Gastrocnemius medialis (tissue), 4 donors: ENCODE data around the gene NRCAM. TPM values are rescaled to one million over a fixed set of nuclear protein-coding genes. Genes with fewer than 3 reads are reported as not detected.

ENCODE experiments used
- ATAC-seq, 2 donors: fragments of 150-250 bp; one replicate each; pipeline ENCODE4 v1.9.1; 2016
- DNase-seq, 2 donors: peaks; one replicate each; pipeline ENCODE4 v3.0.0-alpha.2; 2019
- H3K27ac ChIP-seq, 4 donors: fragments of 200-600 bp; sonication (generic); 1 replicate in 1 of 4; 2 replicates in 3 of 4; pipeline ENCODE4 v1.5.1; 2016 to 2018; ENCODE audit warnings: mild to moderate bottlenecking in 2 of 4, moderate library complexity in 1 of 4
- H3K27me3 ChIP-seq, 3 donors: fragments of 200-600 bp; sonication (generic) in 2 of 3; 1 replicate in 1 of 3; 2 replicates in 2 of 3; pipeline versions ENCODE4 v1.5.1 to v1.6.0; 2016 to 2019; ENCODE audit warnings: mild to moderate bottlenecking in 1 of 3, moderate library complexity in 1 of 3
- H3K36me3 ChIP-seq, 2 donors: fragments of 200-600 bp; sonication (generic) in 1 of 2; one replicate each; pipeline ENCODE4 v1.5.1; 2017 to 2018
- H3K4me1 ChIP-seq, 2 donors: fragments of 200-600 bp; sonication (generic) in 1 of 2; one replicate each; pipeline ENCODE4 v1.5.1; 2016 to 2017; ENCODE audit warnings: mild to moderate bottlenecking in 2 of 2
- H3K4me3 ChIP-seq, 4 donors: fragments of 200-600 bp; sonication (generic) in 3 of 4; 1 replicate in 1 of 4; 2 replicates in 3 of 4; pipeline ENCODE4 v1.5.1; 2016 to 2019; ENCODE audit warnings: mild to moderate bottlenecking in 2 of 4
- H3K9me3 ChIP-seq, 3 donors: fragments of 200-600 bp; sonication (generic) in 2 of 3; 1 replicate in 1 of 3; 2 replicates in 2 of 3; pipeline ENCODE4 v1.5.1; 2016 to 2019
- CTCF ChIP-seq, 5 experiments: fragments of 450-650 bp in 3 of 5; fragments of 200-600 bp in 2 of 5; sonication (generic) in 2 of 5; IDR thresholded peaks in 4 of 5; conservative IDR thresholded peaks in 1 of 5; 1 replicate in 4 of 5; 2 replicates in 1 of 5; pipeline ENCODE4 v1.5.1; 2016 to 2019; ENCODE audit warnings: antibody characterized with exemption in 5 of 5, mild to moderate bottlenecking in 3 of 5, moderate library complexity in 3 of 5
- POLR2A ChIP-seq, 2 donors: fragments of 450-650 bp; IDR thresholded peaks; one replicate each; pipeline ENCODE4 v1.6.1; 2017; ENCODE audit warnings: antibody characterized with exemption in 2 of 2, mild to moderate bottlenecking in 2 of 2, moderate library complexity in 2 of 2
- in situ Hi-C, 4 donors: fragments of 200-750 bp; cut with MboI; loops; one replicate each; pipeline versions ENCODE4 v1.15.0 to v1.8.0; 2017; ENCODE audit warnings: low sequenced_read_pairs in 4 of 4
- intact Hi-C: fragments of 100-400 bp; cut with DNase I; formaldehyde crosslinking; loops from one replicate; pipeline ENCODE4 v1.15.1; 2023; ENCODE audit warnings: low total_unique reads
- total RNA-seq, 4 donors: library from RNA; depleted of rRNA; stranded (reverse); fragments of >200 nt; gene quantifications; one replicate each; pipeline versions ENCODE4 v1.1.0 to v1.2.3, GENCODE V29; 2016

Gene NRCAM
- total RNA-seq, 4 donors from 2014 or later = 0.18 to 0.31 (median 0.23) TPM; not detected in 1

GRCh38 chr7:108235451-108236061 is 220.7 kb downstream of the NRCAM start:
- Histone ChIP-seq H3K36me3 (no peaks in the 10 kb centered on the region), H3K4me1 (peaks cover 0 to 3% of the 10 kb centered on the region in 2 donors), H3K4me3 (no peak overlapping the region), H3K27me3 (no peaks in the 10 kb centered on the region), H3K27ac (no peak overlapping the region), H3K9me3 (no peaks in the 10 kb centered on the region)
- intact Hi-C loops (no loop called here), in situ Hi-C loops (no loop called here)
- DNase-seq (no peak), ATAC-seq (no peak)
- no peak for TF ChIP-seq POLR2A (IDR thresholded peaks at IDR 0.05)
- no peak for TF ChIP-seq CTCF (IDR thresholded peaks at IDR 0.05 in 4 of 5, conservative IDR thresholded peaks at IDR 0.05 in 1 of 5)

- TF ChIP-seq CTCF (IDR thresholded peaks at IDR 0.05 in 4 of 5, conservative IDR thresholded peaks at IDR 0.05 in 1 of 5) (no peak), POLR2A (IDR thresholded peaks at IDR 0.05) (no peak)
- H3K27me3 ChIP-seq = no peaks in the 10 kb centered on the region
- intact Hi-C loops (no loop called here), in situ Hi-C loops (no loop called here)
- no peaks in the 10 kb centered on the region for H3K36me3 ChIP-seq
- peaks cover 0 to 3% of the 10 kb centered on the region in 2 donors for H3K4me1 ChIP-seq
- H3K9me3 ChIP-seq = no peaks in the 10 kb centered on the region
- ATAC-seq (no peak), DNase-seq (no peak)
- H3K27ac ChIP-seq = no peak overlapping the region
- no peak overlapping the region for H3K4me3 ChIP-seq
These were observed 221.2 kb downstream of the NRCAM start for GRCh38 chr7:108234971-108235450.

- Histone ChIP-seq H3K4me3 (no peak overlapping the region), H3K9me3 (no peaks in the 10 kb centered on the region), H3K36me3 (no peaks in the 10 kb centered on the region), H3K27me3 (no peaks in the 10 kb centered on the region), H3K4me1 (peaks cover 0 to 3% of the 10 kb centered on the region in 2 donors), H3K27ac (no peak overlapping the region)
- DNase-seq (no peak), ATAC-seq (no peak)
- no peak for TF ChIP-seq POLR2A (IDR thresholded peaks at IDR 0.05)
- TF ChIP-seq CTCF (IDR thresholded peaks at IDR 0.05 in 4 of 5, conservative IDR thresholded peaks at IDR 0.05 in 1 of 5) = no peak
- intact Hi-C loops = no loop called here
- in situ Hi-C loops = no loop called here
These were observed 222.0 kb downstream of the NRCAM start for GRCh38 chr7:108234281-108234680.

DNA sequence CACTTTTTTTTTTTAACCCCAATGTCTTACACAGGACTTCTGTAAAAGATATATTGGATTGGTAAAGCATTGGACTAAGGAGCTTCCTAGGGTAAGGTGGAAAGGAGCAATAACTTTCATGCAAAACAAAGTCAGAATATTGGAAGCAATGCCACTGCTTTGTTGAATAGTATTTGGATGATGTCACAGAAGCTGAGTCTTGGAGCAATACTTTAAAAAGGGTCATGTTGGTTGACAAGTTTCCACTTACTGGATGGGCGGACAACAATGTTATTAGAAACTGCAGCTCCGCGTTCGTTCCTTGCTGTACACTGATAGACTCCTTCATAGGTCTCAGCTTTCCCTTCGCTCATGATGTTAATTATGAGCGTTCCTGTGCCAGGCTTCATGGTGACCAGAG is 224.2 kb downstream of the NRCAM start:
- intact Hi-C loops (no loop called here), in situ Hi-C loops (no loop called here)
- ATAC-seq (no peak), DNase-seq (no peak)
- Histone ChIP-seq H3K4me1 (peaks cover 0 to 2% of the 10 kb centered on the region in 2 donors), H3K27me3 (no peaks in the 10 kb centered on the region), H3K36me3 (no peaks in the 10 kb centered on the region), H3K27ac (no peak overlapping the region), H3K9me3 (no peaks in the 10 kb centered on the region), H3K4me3 (no peak overlapping the region)
- TF ChIP-seq CTCF (IDR thresholded peaks at IDR 0.05 in 4 of 5, conservative IDR thresholded peaks at IDR 0.05 in 1 of 5) (no peak), POLR2A (IDR thresholded peaks at IDR 0.05) (no peak)

DNA sequence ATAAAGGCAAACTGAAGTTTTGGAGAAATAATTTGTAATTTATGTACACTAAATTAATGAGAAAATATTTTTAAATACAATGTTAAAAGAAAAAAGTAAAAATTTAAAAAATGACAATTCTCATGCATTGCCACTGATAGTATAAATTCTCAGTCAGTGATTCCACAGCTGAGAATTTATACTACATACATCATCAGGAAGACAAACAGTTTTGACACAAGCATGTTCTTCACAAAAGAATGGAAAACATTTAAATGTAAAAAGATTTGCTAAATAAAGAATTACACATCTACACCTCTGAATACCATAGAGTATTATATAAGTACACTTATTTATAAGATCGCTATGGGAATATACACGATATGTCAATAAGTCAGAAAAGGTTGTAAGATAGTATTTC is 225.0 kb downstream of the NRCAM start:
- Histone ChIP-seq H3K27me3 (no peaks in the 10 kb centered on the region), H3K9me3 (no peaks in the 10 kb centered on the region), H3K27ac (no peak overlapping the region), H3K4me1 (no peaks in the 10 kb centered on the region), H3K4me3 (no peak overlapping the region), H3K36me3 (no peaks in the 10 kb centered on the region)
- DNase-seq (no peak), ATAC-seq (no peak)
- in situ Hi-C loops = no loop called here
- intact Hi-C loops = no loop called here
- TF ChIP-seq CTCF (IDR thresholded peaks at IDR 0.05 in 4 of 5, conservative IDR thresholded peaks at IDR 0.05 in 1 of 5) (no peak), POLR2A (IDR thresholded peaks at IDR 0.05) (no peak)
